Natural killer cell treated with Interleukin-12 subunit alpha and Interleukin-12 subunit beta and Interleukin-15 and Interleukin-18, amount 100 ng/mL, for 72 hours (primary cell): Measurements from ENCODE around the gene NBEAL2. TPM values are rescaled to one million over a fixed set of nuclear protein-coding genes. Genes with fewer than 3 reads are reported as not detected.

ENCODE experiments used
- ATAC-seq, 2 donors: fragments of 150-1000 bp; cut with Tn5 transposase in 1 of 2; sonication (Bioruptor Pico), chemical (Tn5 transposase) in 1 of 2; 2 replicates each; pipeline ENCODE4 v1.10.0; 2021
- DNase-seq: peaks from one replicate; pipeline ENCODE4 v3.0.0; 2022; ENCODE audit warnings: low spot score
- H3K27ac Mint-ChIP-seq, 2 donors: 1 replicate in 1 of 2; 2 replicates in 1 of 2; pipeline ENCODE4 v1.8.0; 2022; ENCODE audit warnings: mixed read lengths in 2 of 2, mild to moderate bottlenecking in 1 of 2, moderate library complexity in 1 of 2
- H3K27me3 Mint-ChIP-seq, 2 donors: 1 replicate in 1 of 2; 2 replicates in 1 of 2; pipeline ENCODE4 v1.8.0; 2022; ENCODE audit warnings: mixed read lengths in 2 of 2
- H3K36me3 Mint-ChIP-seq: one replicate; pipeline ENCODE4 v1.8.0; 2022; ENCODE audit warnings: mixed read lengths
- H3K4me1 Mint-ChIP-seq, 2 donors: 1 replicate in 1 of 2; 2 replicates in 1 of 2; pipeline ENCODE4 v1.8.0; 2022; ENCODE audit warnings: low read depth in 2 of 2, mixed read lengths in 2 of 2, mild to moderate bottlenecking in 1 of 2
- H3K4me3 Mint-ChIP-seq: one replicate; pipeline ENCODE4 v1.8.0; 2022; ENCODE audit warnings: mixed read lengths
- H3K9me3 Mint-ChIP-seq: 2 replicates; pipeline ENCODE4 v1.8.0; 2022; ENCODE audit warnings: mixed read lengths
- total RNA-seq, 2 donors: library from RNA; stranded (reverse); gene quantifications; one replicate each; pipeline ENCODE4 v1.2.3, GENCODE V29; 2022

NBEAL2 gene
- total RNA-seq, 2 donors from 2014 or later = 121 to 255 TPM

DNA sequence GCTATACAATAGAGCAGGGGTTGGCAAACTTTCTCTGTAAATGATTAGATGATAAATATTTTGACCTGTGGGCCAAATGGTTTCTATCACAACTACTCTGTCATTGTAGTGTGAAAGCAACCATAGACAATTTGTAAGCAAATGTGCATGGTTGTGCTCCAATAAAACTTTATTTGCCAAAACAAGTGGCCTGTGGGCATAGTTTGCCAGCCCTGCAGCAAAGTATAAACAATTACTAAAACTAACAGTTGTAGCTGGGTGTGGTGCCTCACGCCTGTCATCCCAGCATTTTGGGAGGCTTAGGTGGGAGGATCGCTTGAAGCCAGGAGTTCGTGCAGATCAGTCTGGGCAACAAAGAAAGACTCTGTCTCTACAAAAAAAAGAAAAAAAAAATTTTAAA is 61.6 kb downstream of the NBEAL2 start:
- peaks cover 19 to 20% of the 10 kb centered on the region in 2 donors for H3K4me1 Mint-ChIP-seq
- ATAC-seq (no peak), DNase-seq (no peak)
- peaks cover 18% of the 10 kb centered on the region for H3K36me3 Mint-ChIP-seq
- no peaks in the 10 kb centered on the region for H3K9me3 Mint-ChIP-seq
- no peak overlapping the region for H3K27ac Mint-ChIP-seq
- H3K4me3 Mint-ChIP-seq = no peak overlapping the region
- no peaks in the 10 kb centered on the region for H3K27me3 Mint-ChIP-seq

DNA sequence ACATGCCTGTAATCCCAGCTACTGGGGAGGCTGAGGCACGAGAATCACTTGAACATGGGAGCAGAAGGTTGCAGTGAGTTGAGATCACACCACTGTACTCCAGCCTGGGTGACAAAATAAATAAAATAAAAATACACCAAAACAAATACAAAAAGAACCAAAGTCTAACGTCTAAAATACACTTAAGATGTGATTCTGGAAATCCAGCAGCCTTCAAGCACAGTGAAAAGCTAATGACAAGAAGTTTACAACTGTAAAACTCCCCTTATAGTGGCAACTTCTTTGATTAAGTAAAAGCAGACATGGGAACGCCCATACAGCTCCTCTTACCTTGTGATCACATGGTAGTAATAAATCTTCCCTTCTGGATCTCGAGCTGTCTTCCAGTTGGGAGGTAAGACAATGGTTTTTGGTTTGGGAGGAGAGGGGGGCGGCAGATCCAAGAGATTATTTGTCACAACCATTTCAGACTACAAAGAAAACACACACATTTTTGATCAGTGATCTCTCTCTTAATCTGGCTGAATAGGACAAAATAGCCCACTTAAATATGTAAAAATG is 62.8 kb downstream of the NBEAL2 start:
- Mint-ChIP-seq H3K36me3 (peaks cover 16% of the 10 kb centered on the region), H3K27me3 (no peaks in the 10 kb centered on the region), H3K27ac (no peak overlapping the region), H3K4me3 (no peak overlapping the region), H3K4me1 (peaks cover 17 to 20% of the 10 kb centered on the region in 2 donors), H3K9me3 (no peaks in the 10 kb centered on the region)
- DNase-seq = no peak
- ATAC-seq = no peak

DNA sequence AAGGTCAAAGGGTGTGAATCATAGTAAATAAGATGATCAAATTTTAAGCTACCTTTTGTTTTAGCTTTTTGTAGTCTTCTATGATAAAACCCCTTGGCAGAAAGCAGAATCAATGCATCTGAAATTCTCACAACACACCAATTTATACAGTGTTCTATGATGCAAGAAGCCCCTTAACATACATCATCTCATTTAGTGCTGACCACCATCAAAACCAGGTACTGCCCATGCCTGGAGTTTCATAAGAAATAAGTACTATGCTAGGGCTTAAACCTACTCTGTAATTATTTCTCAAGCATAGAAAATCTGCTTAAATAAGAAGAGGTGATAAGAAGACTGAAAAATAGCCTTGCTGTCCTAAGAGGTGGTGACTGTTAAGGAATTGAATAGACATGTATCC is 67.6 kb downstream of the NBEAL2 start:
- Mint-ChIP-seq H3K27ac (peak overlapping the region; percentile 35 to 79), H3K4me3 (no peak overlapping the region), H3K36me3 (no peaks in the 10 kb centered on the region), H3K9me3 (no peaks in the 10 kb centered on the region), H3K27me3 (no peaks in the 10 kb centered on the region), H3K4me1 (peaks cover 13 to 15% of the 10 kb centered on the region in 2 donors)
- no peak for ATAC-seq
- DNase-seq = no peak

DNA sequence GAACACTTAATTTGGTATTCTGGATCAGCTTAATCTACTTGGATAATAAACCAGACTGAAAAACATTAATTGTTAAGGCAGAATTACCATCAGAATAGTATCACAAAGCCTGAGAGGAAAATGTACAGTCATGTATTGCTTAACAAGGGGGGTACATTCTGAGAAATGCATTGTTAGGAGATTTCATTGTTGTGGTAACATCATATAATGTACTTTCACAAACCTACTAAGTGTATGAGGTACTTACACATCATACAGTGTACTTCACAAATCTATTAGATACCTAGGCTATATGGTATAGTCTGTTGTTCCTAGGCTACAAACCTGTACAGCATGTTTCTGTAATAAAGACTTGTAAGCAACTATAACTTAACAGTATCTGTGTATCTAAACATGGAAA is 68.2 kb downstream of the NBEAL2 start:
- Mint-ChIP-seq H3K4me1 (peaks cover 13 to 15% of the 10 kb centered on the region in 2 donors), H3K27ac (peak overlapping the region; percentile 35 to 79), H3K9me3 (no peaks in the 10 kb centered on the region), H3K27me3 (no peaks in the 10 kb centered on the region), H3K36me3 (no peaks in the 10 kb centered on the region), H3K4me3 (no peak overlapping the region)
- no peak for DNase-seq
- peak; percentile 69 to 72 for ATAC-seq

DNA sequence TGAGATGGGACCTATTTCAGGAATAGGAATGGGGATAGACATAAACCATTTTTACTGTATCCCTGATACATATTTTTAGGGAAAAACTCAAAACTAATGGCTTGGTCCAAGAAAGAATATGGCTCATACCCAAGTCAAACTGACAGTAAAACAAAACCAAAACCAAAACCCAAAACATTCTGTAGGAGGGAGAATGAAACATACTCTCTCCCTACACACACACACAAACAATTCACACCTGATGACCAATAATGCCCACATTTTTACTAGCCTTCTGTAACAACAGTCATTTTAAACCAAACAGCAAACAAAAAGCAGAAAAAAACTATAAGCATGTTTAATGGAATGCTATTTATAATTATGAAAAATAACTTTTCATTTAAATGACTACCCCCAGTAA is 74.9 kb downstream of the NBEAL2 start:
- Mint-ChIP-seq H3K27ac (peak overlapping the region; percentile 39 to 61), H3K27me3 (no peaks in the 10 kb centered on the region), H3K36me3 (peaks cover 11% of the 10 kb centered on the region), H3K9me3 (no peaks in the 10 kb centered on the region), H3K4me1 (peaks cover 34 to 37% of the 10 kb centered on the region in 2 donors), H3K4me3 (no peak overlapping the region)
- ATAC-seq (peak in 1 of 2 donors; percentile 69), DNase-seq (no peak)

DNA sequence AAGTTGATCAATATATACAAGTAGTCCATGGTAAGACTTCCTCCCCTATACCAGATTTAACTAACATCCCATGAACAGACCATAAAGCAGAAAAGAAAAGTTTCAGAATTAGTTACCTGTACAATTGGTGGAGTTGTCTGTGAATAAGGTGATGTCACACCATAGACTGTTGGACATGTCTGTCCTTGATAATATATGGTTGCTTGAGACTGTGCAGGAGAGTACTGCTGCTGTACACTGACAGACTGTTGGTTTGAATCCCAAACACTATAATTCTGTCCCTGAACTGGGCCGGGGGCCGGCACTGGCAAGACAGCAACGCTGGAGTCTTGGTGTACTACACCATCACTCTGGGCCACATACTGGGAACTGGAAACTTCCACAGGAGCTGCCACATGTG is 77.2 kb downstream of the NBEAL2 start:
- Mint-ChIP-seq H3K27ac (peak overlapping the region; percentile 52 to 79), H3K4me1 (peaks cover 30 to 34% of the 10 kb centered on the region in 2 donors), H3K4me3 (peak overlapping the region; percentile 38), H3K27me3 (no peaks in the 10 kb centered on the region), H3K9me3 (no peaks in the 10 kb centered on the region), H3K36me3 (peaks cover 11% of the 10 kb centered on the region)
- DNase-seq (no peak), ATAC-seq (peak in 1 of 2 donors; percentile 48)

DNA sequence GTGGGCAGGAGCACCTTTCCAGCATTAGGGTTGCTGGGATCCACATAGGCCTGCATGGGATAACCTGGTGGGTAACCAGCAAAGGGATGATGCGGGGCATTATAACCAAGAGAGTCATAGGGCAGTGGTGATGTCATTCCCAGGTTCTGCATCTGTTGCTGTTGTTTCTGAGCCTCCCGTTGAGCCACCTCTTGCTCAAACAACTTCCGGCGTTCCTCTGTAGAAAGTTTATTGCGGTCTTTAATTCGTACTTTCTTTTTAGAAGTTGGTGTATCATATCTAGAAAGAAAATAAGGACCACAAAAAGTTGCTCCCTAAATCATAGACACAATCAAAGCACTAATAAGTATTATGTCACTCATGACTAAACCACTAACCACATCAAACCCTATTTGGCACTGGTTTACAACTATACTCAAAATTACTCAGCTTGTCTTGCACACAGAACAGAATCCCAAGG is 77.8 kb downstream of the NBEAL2 start:
- Mint-ChIP-seq H3K36me3 (peaks cover 16% of the 10 kb centered on the region), H3K4me3 (peak overlapping the region; percentile 38), H3K27ac (peak overlapping the region; percentile 52 to 79), H3K27me3 (no peaks in the 10 kb centered on the region), H3K4me1 (peaks cover 30 to 34% of the 10 kb centered on the region in 2 donors), H3K9me3 (no peaks in the 10 kb centered on the region)
- DNase-seq (no peak), ATAC-seq (peak; percentile 81 to 92)

Other genes with a start within 250 kb of the NBEAL2 start
- gene MYL3, start 116.2 kb upstream of the NBEAL2 start, total RNA-seq = not detected
- not detected for gene PTH1R, start 101.9 kb upstream of the NBEAL2 start, total RNA-seq
- gene CCDC12, start 2.9 kb upstream of the NBEAL2 start, total RNA-seq = 10 to 100 TPM; 58.0 to 89.8 TPM
- 10 to 100 TPM; 40.8 to 48.3 TPM for gene SETD2, start 184.4 kb downstream of the NBEAL2 start, total RNA-seq